Measurements from ENCODE around the gene FGD2. TPM values are rescaled to one million over a fixed set of nuclear protein-coding genes. Genes with fewer than 3 reads are reported as not detected.

The FGD2 gene
- total and polyA plus RNA-seq, 10 of the 15 experiments (the other 5 are each of a cell fraction or from before 2014, with no cell fraction given) = 5.2 to 88.1 (median 33.2) TPM

- TF ChIP-seq, protein P1, sequence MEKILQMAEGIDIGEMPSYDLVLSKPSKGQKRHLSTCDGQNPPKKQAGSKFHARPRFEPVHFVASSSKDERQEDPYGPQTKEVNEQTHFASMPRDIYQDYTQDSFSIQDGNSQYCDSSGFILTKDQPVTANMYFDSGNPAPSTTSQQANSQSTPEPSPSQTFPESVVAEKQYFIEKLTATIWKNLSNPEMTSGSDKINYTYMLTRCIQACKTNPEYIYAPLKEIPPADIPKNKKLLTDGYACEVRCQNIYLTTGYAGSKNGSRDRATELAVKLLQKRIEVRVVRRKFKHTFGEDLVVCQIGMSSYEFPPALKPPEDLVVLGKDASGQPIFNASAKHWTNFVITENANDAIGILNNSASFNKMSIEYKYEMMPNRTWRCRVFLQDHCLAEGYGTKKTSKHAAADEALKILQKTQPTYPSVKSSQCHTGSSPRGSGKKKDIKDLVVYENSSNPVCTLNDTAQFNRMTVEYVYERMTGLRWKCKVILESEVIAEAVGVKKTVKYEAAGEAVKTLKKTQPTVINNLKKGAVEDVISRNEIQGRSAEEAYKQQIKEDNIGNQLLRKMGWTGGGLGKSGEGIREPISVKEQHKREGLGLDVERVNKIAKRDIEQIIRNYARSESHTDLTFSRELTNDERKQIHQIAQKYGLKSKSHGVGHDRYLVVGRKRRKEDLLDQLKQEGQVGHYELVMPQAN (conservative IDR thresholded peaks at IDR 0.05) = no peak
- TF ChIP-seq SMAD1 (IDR thresholded peaks at IDR 0.05; ENCODE audit: low read depth, partially characterized antibody) (no peak), TAF1 (IDR thresholded peaks at IDR 0.05; ENCODE audit: borderline replicate concordance, low read depth, low read length) (no peak), KLF5 (IDR thresholded peaks at IDR 0.05; ENCODE audit: partially characterized antibody) (no peak), FOXK2 (IDR thresholded peaks at IDR 0.05) (no peak), IKZF2 (IDR thresholded peaks at IDR 0.05) (no peak), RAD51 (IDR thresholded peaks at IDR 0.05) (no peak), ZNF24 (IDR thresholded peaks at IDR 0.05) (no peak), CREB1 (IDR thresholded peaks at IDR 0.05; ENCODE audit: low read depth) (no peak)
Observed at GRCh38 chr6:37036146-37036545, 30.7 kb downstream of the FGD2 start (continued).

GRCh38 chr6:37038292-37039198 lies 33.1 kb downstream of the FGD2 start:
- Histone ChIP-seq H4K20me1 (ENCODE audit: control insufficient read depth, insufficient read depth) (no peaks in the 10 kb centered on the region), H3K36me3 (ENCODE audit: control insufficient read depth in 2 of 2, insufficient read depth in 2 of 2, low read length in 1 of 2) (0 out of 4 replicates have a peak, but pooled peaks cover 0 to under 1% of the 10 kb centered on the region in 2 experiments), H3K79me2 (ENCODE audit: control insufficient read depth, insufficient read depth, low read length) (no peaks in the 10 kb centered on the region), H3K27me3 (replicated peaks in 1 of 2; ENCODE audit: control insufficient read depth in 2 of 2, insufficient read depth in 2 of 2, low read length in 1 of 2) (no peaks in the 10 kb centered on the region), H3K4me2 (ENCODE audit: control insufficient read depth, insufficient read depth) (no peak overlapping the region), H3K9ac (ENCODE audit: control insufficient read depth, insufficient read depth, low read length) (no peak overlapping the region), H3K4me3 (no peak overlapping the region), H3K27ac (ENCODE audit: control insufficient read depth, insufficient read depth) (no peak overlapping the region), H3K4me1 (ENCODE audit: control insufficient read depth, insufficient read depth, low read length) (no peaks in the 10 kb centered on the region), H3K9me3 (replicated peaks; ENCODE audit: control insufficient read depth, insufficient read depth, low read length) (no peaks in the 10 kb centered on the region; the same call in 2 of the 3 replicates), H2AFZ (ENCODE audit: control insufficient read depth, low read depth, low read length) (no peak overlapping the region)
- ChIA-PET POLR2A (no interaction called here), CTCF (interaction anchor here (0.7 to 3.5 kb wide), 5 partner anchors 14 to 171 kb away, joined by 3 to 11 read pairs (median 5); no protein-coding TSS in a partner anchor), RAD21 (ENCODE audit: unreplicated experiment) (interaction anchor here (0.6 to 1.4 kb wide), 2 partner anchors 12 to 223 kb away, joined by 3 to 6 read pairs; no protein-coding TSS in a partner anchor), SMC1A (ENCODE audit: uncharacterized antibody, unreplicated experiment) (interaction anchor here (1.0 kb wide), 1 partner anchor 171 kb away, joined by 3 read pairs; no protein-coding TSS in a partner anchor)
- intact Hi-C loops (cut with micrococcal nuclease; ENCODE audit: unreplicated experiment) (no loop called here), in situ Hi-C loops (cut with MboI) (no loop called here)
- WGBS (ENCODE audit: insufficient coverage, insufficient replicate concordance, low lambda C conversion rate, missing lambda C conversion rate) = 66% methylated on average over 13 of the region's 13 CpGs
- no peak for ATAC-seq
- BruUV-seq (replicated peaks) = no TSS peak
- FAIRE-seq = no peak
- DNase-seq (ENCODE audit: low read depth, low spot score) = no peak
- TF ChIP-seq, protein P2, sequence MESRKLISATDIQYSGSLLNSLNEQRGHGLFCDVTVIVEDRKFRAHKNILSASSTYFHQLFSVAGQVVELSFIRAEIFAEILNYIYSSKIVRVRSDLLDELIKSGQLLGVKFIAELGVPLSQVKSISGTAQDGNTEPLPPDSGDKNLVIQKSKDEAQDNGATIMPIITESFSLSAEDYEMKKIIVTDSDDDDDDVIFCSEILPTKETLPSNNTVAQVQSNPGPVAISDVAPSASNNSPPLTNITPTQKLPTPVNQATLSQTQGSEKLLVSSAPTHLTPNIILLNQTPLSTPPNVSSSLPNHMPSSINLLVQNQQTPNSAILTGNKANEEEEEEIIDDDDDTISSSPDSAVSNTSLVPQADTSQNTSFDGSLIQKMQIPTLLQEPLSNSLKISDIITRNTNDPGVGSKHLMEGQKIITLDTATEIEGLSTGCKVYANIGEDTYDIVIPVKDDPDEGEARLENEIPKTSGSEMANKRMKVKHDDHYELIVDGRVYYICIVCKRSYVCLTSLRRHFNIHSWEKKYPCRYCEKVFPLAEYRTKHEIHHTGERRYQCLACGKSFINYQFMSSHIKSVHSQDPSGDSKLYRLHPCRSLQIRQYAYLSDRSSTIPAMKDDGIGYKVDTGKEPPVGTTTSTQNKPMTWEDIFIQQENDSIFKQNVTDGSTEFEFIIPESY (IDR thresholded peaks at IDR 0.05) = no peak
- TF ChIP-seq ZNF592 (IDR thresholded peaks at IDR 0.05) (no peak), YY1 (IDR thresholded peaks at IDR 0.05; ENCODE audit: low read depth, low read length) (no peak), ZNF217 (IDR thresholded peaks at IDR 0.05) (no peak), EP300 (IDR thresholded peaks at IDR 0.05; ENCODE audit: borderline replicate concordance in 1 of 2, control insufficient read depth in 1 of 2, low read depth in 2 of 2, low read length in 2 of 2) (no peak)
